Cardiac muscle cell (in vitro differentiated cells and primary cell): ENCODE data around the gene UPB1. TPM values are rescaled to one million over a fixed set of nuclear protein-coding genes. Genes with fewer than 3 reads are reported as not detected.

Source experiments
- DNase-seq, 2 donors: peaks; one replicate each; pipeline versions ENCODE4 v3.0.0 to v3.0.0-alpha.2; 2010 to 2017; ENCODE audit warnings: low read depth in 1 of 2, low spot score in 1 of 2
- H3K27ac ChIP-seq: fragments of 200-600 bp; sonication (generic); 2 replicates; pipeline ENCODE4 v1.5.1; 2016
- H3K27me3 ChIP-seq: fragments of 200-600 bp; sonication (generic); 2 replicates; pipeline ENCODE4 v1.6.0; 2016; ENCODE audit warnings: control low read depth
- H3K36me3 ChIP-seq: fragments of 200-600 bp; sonication (generic); 2 replicates; pipeline ENCODE4 v1.5.1; 2016; ENCODE audit warnings: control low read depth
- H3K4me1 ChIP-seq: fragments of 200-600 bp; sonication (generic); 2 replicates; pipeline ENCODE4 v1.8.1; 2017; ENCODE audit warnings: low read depth, mild to moderate bottlenecking, mixed run types
- H3K4me3 ChIP-seq: fragments of 200-600 bp; sonication (generic); 2 replicates; pipeline ENCODE4 v1.5.1; 2016; ENCODE audit warnings: mild to moderate bottlenecking
- H3K9me3 ChIP-seq: fragments of 200-600 bp; sonication (generic); 2 replicates; pipeline ENCODE4 v1.5.1; 2017; ENCODE audit warnings: low read depth, mild to moderate bottlenecking, control low read depth
- polyA plus RNA-seq: library from polyadenylated mRNA; unstranded; fragments of >200 nt; fragmentation: Nextera tagmentation; extraction: Ambion mirVana; gene quantifications from 2 replicates; pipeline ENCODE4 v1.2.1, GENCODE V29; 2016
- total RNA-seq: library from RNA; depleted of rRNA; stranded (reverse); fragments of >200 nt; gene quantifications from 2 replicates; pipeline ENCODE4 v1.2.3, GENCODE V29; 2016
- TF ChIP-seq, protein P1 (sequence below): IDR thresholded peaks from 2 replicates; pipeline ENCODE4 v1.5.1; 2012; ENCODE audit warnings: low read depth, mild to moderate bottlenecking, low read length

UPB1 gene
- total and polyA plus RNA-seq, 2 experiments from 2014 or later = 1.6 to 4.0 TPM

DNA sequence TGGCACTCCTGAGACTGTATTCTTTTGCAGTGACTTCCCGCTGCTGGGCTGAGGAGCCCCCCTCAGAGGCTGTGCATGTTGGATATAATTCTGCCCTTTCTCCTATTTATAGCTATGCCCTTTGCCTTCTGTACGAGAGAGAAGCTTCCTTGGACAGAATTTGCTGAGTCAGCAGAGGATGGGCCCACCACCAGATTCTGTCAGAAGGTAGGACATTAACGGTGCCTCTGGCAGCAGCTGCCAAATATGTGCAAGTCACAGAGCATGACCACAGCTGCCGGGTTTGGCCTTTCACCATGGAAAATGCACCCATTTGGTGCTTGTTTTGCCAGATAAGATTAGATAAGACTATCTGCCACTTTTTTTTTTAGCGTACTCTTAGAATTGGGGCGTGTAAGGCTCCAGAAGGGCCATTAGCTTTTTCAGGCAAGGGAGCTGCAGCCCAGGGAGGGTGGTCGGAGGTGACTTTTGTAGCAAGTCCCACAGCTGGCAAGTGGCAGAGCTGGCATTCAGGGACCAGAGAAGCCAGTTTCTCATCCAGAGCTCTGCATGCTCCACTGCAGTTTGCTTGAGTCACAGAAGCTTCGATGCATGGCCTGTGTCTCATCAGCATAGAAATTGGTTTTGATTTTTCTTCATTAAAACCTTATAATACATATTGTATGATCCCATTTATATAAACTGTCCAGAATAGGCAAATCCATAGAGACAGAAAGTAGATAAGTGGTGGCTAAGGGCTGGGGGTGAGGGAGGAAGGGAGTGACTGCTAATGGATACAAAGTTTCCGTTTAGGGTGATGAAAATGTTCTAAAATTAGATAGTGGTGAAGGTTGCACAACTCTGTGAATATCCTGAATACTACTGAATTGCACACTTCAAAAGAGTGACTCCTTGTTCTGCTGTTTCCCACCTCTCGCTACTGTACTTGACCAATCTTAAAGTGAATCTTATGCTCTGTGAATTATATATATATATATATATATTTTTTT, 15.8 kb downstream of the UPB1 start:
- peaks cover 22% of the 10 kb centered on the region for H3K4me1 ChIP-seq
- H3K4me3 ChIP-seq = no peak overlapping the region
- H3K36me3 ChIP-seq = no peaks in the 10 kb centered on the region
- peak overlapping the region; percentile 79 for H3K27ac ChIP-seq
- no peaks in the 10 kb centered on the region for H3K9me3 ChIP-seq
- peak; percentile 63 to 88 for DNase-seq
- TF ChIP-seq, protein P1, sequence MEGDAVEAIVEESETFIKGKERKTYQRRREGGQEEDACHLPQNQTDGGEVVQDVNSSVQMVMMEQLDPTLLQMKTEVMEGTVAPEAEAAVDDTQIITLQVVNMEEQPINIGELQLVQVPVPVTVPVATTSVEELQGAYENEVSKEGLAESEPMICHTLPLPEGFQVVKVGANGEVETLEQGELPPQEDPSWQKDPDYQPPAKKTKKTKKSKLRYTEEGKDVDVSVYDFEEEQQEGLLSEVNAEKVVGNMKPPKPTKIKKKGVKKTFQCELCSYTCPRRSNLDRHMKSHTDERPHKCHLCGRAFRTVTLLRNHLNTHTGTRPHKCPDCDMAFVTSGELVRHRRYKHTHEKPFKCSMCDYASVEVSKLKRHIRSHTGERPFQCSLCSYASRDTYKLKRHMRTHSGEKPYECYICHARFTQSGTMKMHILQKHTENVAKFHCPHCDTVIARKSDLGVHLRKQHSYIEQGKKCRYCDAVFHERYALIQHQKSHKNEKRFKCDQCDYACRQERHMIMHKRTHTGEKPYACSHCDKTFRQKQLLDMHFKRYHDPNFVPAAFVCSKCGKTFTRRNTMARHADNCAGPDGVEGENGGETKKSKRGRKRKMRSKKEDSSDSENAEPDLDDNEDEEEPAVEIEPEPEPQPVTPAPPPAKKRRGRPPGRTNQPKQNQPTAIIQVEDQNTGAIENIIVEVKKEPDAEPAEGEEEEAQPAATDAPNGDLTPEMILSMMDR = no peak
- H3K27me3 ChIP-seq = no peaks in the 10 kb centered on the region

- DNase-seq = no peak
- peaks cover 21% of the 10 kb centered on the region for H3K4me1 ChIP-seq
- no peaks in the 10 kb centered on the region for H3K9me3 ChIP-seq
- H3K36me3 ChIP-seq = no peaks in the 10 kb centered on the region
- no peak overlapping the region for H3K4me3 ChIP-seq
- TF ChIP-seq, protein P1 = no peak
- H3K27me3 ChIP-seq = no peaks in the 10 kb centered on the region
- no peak overlapping the region for H3K27ac ChIP-seq
These were observed 16.9 kb downstream of the UPB1 start for GRCh38 chr22:24512043-24512442.

GRCh38 chr22:24513378-24514240, 18.5 kb downstream of the UPB1 start:
- no peaks in the 10 kb centered on the region for H3K27me3 ChIP-seq
- no peak for DNase-seq
- H3K27ac ChIP-seq = no peak overlapping the region
- H3K4me1 ChIP-seq = peaks cover 15% of the 10 kb centered on the region
- no peaks in the 10 kb centered on the region for H3K9me3 ChIP-seq
- no peak overlapping the region for H3K4me3 ChIP-seq
- TF ChIP-seq, protein P1 = no peak
- no peaks in the 10 kb centered on the region for H3K36me3 ChIP-seq

DNA sequence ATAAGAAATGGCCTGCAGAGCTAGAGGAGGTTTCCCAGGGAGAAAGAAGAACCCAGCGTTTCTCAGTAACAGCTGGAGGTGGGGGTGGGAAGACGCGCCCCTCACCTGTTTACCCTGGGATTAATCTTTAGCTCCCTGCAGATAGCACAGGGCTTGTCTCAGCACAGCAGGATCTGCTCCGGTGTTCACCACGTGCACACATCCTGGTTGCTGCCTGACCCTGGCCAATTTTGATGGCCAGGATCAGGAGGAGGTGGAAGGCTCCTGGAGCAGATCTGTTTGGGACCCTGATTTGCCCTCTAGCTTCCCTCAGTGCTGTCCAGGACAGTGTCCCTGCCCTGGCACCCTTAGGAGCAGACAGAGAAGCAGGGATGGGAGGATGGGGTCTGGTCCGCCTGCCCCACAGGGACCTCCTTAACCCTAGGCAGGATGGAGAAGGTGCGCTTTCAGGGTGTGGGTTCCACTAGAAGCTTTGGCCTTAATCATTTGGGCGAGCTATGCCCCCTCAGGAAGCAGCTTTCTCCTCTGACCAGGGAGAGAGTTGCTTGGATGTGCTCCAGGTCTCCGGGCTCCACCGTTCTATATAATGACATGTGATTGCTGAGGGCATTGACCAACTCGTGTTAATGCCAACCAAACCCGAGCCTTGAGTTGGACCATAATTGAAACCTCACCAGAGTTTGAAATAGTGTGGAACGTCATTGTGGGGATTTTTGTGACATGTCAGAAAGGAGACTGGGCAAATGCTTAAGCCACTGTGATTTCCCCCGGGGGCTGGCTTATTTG, 19.3 kb downstream of the UPB1 start:
- no peaks in the 10 kb centered on the region for H3K36me3 ChIP-seq
- H3K9me3 ChIP-seq = no peaks in the 10 kb centered on the region
- peaks cover 15% of the 10 kb centered on the region for H3K4me1 ChIP-seq
- no peak overlapping the region for H3K27ac ChIP-seq
- no peak for DNase-seq
- H3K27me3 ChIP-seq = no peaks in the 10 kb centered on the region
- no peak overlapping the region for H3K4me3 ChIP-seq
- TF ChIP-seq, protein P1 = no peak

DNA sequence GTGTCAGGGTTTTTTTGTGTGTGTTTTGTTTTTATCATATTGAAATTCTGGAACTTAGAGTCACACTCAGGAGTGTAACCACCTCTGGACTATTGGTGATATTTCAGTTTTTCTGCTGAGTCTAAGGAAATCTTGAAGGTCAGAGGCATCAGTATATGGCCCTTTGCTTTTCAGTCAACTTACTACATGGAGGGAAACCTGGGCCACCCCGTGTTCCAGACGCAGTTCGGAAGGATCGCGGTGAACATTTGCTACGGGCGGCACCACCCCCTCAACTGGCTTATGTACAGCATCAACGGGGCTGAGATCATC, 19.9 kb downstream of the UPB1 start:
- no peaks in the 10 kb centered on the region for H3K9me3 ChIP-seq
- H3K36me3 ChIP-seq = no peaks in the 10 kb centered on the region
- no peak overlapping the region for H3K27ac ChIP-seq
- TF ChIP-seq, protein P1 = no peak
- H3K27me3 ChIP-seq = no peaks in the 10 kb centered on the region
- H3K4me3 ChIP-seq = no peak overlapping the region
- DNase-seq = no peak
- peaks cover 15% of the 10 kb centered on the region for H3K4me1 ChIP-seq
